GM12864 (cell line): Measurements from ENCODE around the gene INSYN2B.

ENCODE experiments used
- DNase-seq: peaks from one replicate; pipeline ENCODE4 v3.0.0-alpha.2; 2011; ENCODE audit warnings: low read depth
- H3K4me3 ChIP-seq: 2 replicates; pipeline ENCODE4 v1.5.1; 2011; ENCODE audit warnings: mild to moderate bottlenecking, low read depth, low read length, control low read depth
- TF ChIP-seq, protein P1 (sequence below): IDR thresholded peaks from 2 replicates; pipeline ENCODE4 v1.5.1; 2011; ENCODE audit warnings: low read depth, mild to moderate bottlenecking, moderate library complexity, low read length, control low read depth, inconsistent platforms; ENCODE audit errors: missing control alignments

Gene INSYN2B

DNA sequence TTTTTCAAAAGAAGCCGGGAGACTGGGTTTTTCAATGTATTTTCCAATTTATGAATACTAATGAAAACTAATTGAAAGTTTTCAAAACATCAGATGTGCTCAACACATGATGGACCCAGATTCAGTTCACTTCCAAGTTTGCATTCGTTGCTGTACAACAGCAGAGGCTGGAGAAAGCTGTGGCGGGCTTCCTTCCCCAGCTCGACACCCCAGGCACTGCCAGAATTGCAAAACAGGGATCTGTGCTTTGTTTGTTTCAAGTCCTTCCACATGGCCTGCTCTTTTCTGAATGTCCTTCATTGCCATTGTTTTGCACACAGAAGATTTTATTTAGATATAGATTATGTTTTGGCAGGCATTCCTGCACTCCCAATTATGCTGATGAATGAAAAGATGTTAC, 30.3 kb upstream of the INSYN2B start:
- no peak for DNase-seq
- TF ChIP-seq, protein P1, sequence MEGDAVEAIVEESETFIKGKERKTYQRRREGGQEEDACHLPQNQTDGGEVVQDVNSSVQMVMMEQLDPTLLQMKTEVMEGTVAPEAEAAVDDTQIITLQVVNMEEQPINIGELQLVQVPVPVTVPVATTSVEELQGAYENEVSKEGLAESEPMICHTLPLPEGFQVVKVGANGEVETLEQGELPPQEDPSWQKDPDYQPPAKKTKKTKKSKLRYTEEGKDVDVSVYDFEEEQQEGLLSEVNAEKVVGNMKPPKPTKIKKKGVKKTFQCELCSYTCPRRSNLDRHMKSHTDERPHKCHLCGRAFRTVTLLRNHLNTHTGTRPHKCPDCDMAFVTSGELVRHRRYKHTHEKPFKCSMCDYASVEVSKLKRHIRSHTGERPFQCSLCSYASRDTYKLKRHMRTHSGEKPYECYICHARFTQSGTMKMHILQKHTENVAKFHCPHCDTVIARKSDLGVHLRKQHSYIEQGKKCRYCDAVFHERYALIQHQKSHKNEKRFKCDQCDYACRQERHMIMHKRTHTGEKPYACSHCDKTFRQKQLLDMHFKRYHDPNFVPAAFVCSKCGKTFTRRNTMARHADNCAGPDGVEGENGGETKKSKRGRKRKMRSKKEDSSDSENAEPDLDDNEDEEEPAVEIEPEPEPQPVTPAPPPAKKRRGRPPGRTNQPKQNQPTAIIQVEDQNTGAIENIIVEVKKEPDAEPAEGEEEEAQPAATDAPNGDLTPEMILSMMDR, result no peak
- no peak overlapping the region for H3K4me3 ChIP-seq

DNA sequence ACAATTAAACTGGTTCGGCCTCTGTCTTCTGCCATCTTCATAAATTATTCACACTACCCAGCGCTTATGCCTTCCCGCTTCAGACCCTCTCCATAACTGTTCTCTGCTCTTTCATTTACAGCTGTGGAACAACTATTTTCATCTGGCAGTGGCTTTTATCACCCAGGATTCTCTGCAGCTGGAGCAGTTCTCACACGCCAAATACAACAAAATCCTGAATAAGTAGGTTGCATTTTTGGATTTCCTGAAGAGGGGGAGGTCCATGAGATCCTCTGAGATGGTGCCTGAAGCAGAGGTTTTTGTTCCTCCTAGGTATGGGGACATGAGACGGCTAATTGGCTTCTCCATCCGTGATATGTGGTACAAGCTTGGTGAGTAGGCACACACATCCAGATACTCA, 28.1 kb upstream of the INSYN2B start:
- DNase-seq, result no peak
- TF ChIP-seq, protein P1, result no peak
- no peak overlapping the region for H3K4me3 ChIP-seq

GRCh38 chr5:170006021-170006420, 25.7 kb upstream of the INSYN2B start:
- H3K4me3 ChIP-seq, result no peak overlapping the region
- no peak for DNase-seq
- TF ChIP-seq, protein P1, result no peak

DNA sequence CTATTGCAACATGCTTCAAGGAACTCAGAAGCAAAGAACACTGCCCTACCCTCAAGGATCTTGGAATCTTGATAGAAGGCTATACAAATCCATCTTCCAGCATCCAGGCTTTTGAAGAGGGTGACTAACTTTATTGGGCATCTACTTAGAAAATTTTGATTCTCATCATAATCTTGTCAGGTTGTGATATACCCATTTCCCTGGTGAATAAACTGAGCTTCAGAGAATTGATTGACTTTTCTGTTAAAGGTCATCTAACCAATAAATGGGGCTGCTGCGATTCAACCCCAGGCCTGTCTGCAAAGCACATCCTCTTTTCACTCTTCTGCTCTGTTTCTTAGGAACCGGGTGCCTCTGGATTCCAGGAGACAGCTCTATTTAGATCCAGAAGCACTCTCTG, 19.9 kb upstream of the INSYN2B start:
- H3K4me3 ChIP-seq, result no peak overlapping the region
- DNase-seq, result no peak
- TF ChIP-seq, protein P1, result no peak

DNA sequence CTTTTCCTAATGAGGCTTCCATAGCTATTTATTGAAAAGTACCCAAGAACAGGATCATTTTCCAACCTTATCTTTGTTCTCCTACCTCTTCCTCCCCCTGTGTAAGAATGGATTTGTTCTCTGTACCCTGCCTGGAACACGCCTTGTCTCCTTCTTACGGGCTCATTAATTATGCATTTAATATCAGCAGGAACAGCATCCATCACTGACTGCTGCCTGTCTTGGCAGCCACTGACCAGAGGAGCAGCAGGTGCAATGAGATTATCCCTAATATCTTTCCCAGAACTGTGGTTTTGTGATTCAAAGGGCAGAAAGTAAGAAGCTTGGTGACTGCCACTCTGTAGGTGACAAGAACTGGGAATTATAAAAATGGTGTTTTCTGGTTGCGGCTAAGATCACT, 19.3 kb upstream of the INSYN2B start:
- DNase-seq, result no peak
- TF ChIP-seq, protein P1, result no peak
- no peak overlapping the region for H3K4me3 ChIP-seq

- DNase-seq, result no peak
- H3K4me3 ChIP-seq, result no peak overlapping the region
- TF ChIP-seq, protein P1, result no peak
These were observed 17.5 kb upstream of the INSYN2B start for GRCh38 chr5:169997798-169998197.

DNA sequence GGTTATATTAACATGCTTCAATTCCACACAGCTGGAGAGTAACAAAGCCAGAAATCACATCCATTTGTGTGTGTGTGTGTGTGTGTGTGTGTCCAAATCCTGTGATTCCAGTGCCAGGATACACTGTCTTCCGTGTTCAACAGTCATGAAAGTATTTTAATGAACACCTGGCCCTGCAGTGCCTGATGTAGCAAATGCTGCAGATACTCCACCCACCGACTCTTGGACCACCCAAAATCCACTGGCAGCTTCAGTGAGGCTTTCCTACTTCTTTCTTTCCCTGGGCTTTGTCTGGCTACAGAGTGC, 13.1 kb upstream of the INSYN2B start:
- DNase-seq, result no peak
- TF ChIP-seq, protein P1, result no peak
- H3K4me3 ChIP-seq, result no peak overlapping the region
